ENCODE measurements around the gene ABRAXAS1. TPM values are rescaled to one million over a fixed set of nuclear protein-coding genes. Genes with fewer than 3 reads are reported as not detected.

Gene ABRAXAS1
- total RNA-seq, 6 donors from 2014 or later: 4.1 to 22.2 (median 9.1) TPM

DNA sequence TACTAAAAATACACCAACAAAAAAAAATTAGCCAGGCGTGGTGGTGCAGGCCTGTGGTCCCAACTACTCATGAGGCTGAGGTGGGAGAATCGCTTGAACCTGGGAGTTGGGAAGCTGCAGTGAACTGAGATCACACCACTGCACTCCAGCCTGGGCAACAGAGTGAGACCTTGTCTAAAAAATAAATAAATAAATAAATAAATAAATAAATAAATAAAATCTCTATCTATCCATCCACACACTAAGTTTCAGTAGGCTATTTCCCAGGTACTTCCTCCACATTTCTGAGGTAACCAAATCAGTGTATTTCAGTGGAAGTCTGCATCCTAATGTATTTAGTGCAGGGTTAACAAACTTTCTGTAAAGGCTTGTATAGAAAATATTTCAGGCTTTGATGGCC is 10.9 kb downstream of the ABRAXAS1 start:
- Histone ChIP-seq H3K9me3 (no peaks in the 10 kb centered on the region), H3K27me3 (no peaks in the 10 kb centered on the region), H3K36me3 (peaks cover 0 to 19% (median 5%) of the 10 kb centered on the region in 4 donors), H3K4me1 (no peaks in the 10 kb centered on the region), H3K27ac (no peak overlapping the region), H3K4me3 (no peak overlapping the region)
- DNase-seq: no peak
- TF ChIP-seq EP300 (IDR thresholded peaks at IDR 0.05) (no peak), POLR2AphosphoS5 (IDR thresholded peaks at IDR 0.05) (no peak), POLR2A (IDR thresholded peaks at IDR 0.05) (no peak), CTCF (IDR thresholded peaks at IDR 0.05) (no peak)
- WGBS, 2 donors: 88 to 98% methylated on average over 2 of the region's 2 CpGs
- no peak for ATAC-seq (ENCODE audit: low FRiP score in 2 of 2)

DNA sequence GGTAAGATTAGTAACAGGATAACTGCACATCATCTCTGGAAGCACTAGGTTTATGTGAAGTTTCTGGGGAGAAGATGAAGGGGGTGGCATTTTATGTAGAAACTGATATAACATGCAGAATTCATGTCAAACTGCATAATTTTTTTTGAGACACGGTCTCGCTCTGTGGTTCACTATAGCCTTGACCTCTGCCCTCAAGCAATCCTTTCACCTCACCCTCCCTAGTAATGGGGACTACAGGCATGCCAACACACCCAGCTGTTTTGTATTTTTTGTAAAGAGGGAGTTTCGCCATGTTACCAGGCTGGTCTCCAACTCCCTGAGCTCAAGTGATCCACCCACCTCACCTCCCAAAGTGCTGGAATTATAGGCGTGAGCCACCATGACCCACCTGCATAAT is 11.5 kb downstream of the ABRAXAS1 start:
- no peak for DNase-seq
- Histone ChIP-seq H3K9me3 (no peaks in the 10 kb centered on the region), H3K27ac (no peak overlapping the region), H3K27me3 (no peaks in the 10 kb centered on the region), H3K36me3 (peaks cover 0 to 24% (median 8%) of the 10 kb centered on the region in 4 donors), H3K4me1 (no peaks in the 10 kb centered on the region), H3K4me3 (no peak overlapping the region)
- WGBS, 2 donors: 82 to 84% methylated on average over 4 of the region's 4 CpGs
- ATAC-seq (ENCODE audit: low FRiP score in 2 of 2): no peak
- no peak for TF ChIP-seq POLR2AphosphoS5 (IDR thresholded peaks at IDR 0.05)
- TF ChIP-seq EP300 (IDR thresholded peaks at IDR 0.05): no peak
- no peak for TF ChIP-seq CTCF (IDR thresholded peaks at IDR 0.05)
- TF ChIP-seq POLR2A (IDR thresholded peaks at IDR 0.05): no peak

- DNase-seq: no peak
- TF ChIP-seq EP300 (IDR thresholded peaks at IDR 0.05) (no peak), POLR2A (IDR thresholded peaks at IDR 0.05) (no peak), CTCF (IDR thresholded peaks at IDR 0.05) (no peak), POLR2AphosphoS5 (IDR thresholded peaks at IDR 0.05) (no peak)
- no peak for ATAC-seq (ENCODE audit: low FRiP score in 2 of 2)
- peaks cover 3 to 46% (median 17%) of the 10 kb centered on the region in 4 donors for H3K36me3 ChIP-seq
- peak overlapping the region; percentile 53 to 82 (median 74) for H3K4me3 ChIP-seq
- H3K9me3 ChIP-seq: no peaks in the 10 kb centered on the region
- WGBS, 2 donors: 1 to 5% methylated on average over 7 of the region's 7 CpGs
- peak overlapping the region; percentile 96 to 98 (median 97) for H3K27ac ChIP-seq
- H3K4me1 ChIP-seq: peaks cover 20 to 31% (median 24%) of the 10 kb centered on the region in 4 donors
- H3K27me3 ChIP-seq: no peaks in the 10 kb centered on the region
Measured at GRCh38 chr4:83456184-83456501, 28.8 kb downstream of the ABRAXAS1 start.

DNA sequence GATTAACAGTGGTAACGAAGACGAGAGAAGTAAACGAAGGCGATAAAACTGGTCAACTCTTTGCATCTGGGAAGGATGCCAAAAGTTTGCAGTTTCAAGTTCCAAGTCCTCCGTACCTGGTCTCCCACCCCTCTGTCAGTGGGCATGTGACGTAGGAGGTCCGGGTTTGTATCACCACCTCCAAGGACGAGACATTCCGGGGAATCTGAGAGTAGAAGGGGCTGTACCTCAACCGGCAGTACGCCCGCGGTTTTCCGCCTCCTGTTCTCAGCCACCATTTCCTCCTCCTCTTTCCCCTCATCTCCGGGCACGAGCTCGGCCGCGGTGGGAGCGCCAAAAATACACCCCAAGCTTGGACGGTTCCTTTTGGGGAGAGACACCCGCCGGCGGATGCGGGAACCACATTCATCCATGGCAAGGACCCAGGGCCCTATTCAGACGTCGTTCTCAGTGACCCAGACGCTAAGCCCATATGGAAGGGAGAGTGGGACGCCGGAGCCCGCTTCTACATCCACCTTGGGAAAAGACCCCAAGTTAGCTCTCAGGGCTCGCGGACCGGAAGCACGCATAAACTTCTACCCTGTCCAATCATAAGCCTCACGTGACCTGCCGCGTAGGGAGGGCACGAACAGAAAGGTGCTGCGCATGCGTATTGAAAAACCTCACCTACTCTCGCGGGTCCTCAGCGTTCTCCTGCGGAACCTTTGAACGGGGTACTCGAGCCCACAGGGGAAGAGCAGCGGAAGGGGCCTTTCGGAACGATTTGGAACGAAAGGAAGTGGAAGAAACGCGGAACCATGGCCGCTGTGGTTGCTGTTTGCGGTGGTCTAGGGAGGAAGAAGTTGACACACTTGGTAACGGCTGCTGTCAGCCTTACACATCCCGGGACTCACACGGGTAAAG is 29.4 kb downstream of the ABRAXAS1 start, which contains the start of the genes HELQ and MRPS18C:
HELQ (minus strand) TSS at position 543 of the 903 bp plus-strand sequence; CDS start at position 413, 130 bp downstream.
MRPS18C (plus strand) TSS at position 778 of the 903 bp plus-strand sequence; CDS start at position 798, 20 bp downstream.
- Histone ChIP-seq H3K4me1 (peaks cover 20 to 31% (median 24%) of the 10 kb centered on the region in 4 donors), H3K9me3 (no peaks in the 10 kb centered on the region), H3K36me3 (peaks cover 0 to 40% (median 13%) of the 10 kb centered on the region in 4 donors), H3K4me3 (peak within 1 kb of the TSS; percentile 56 to 82 (median 74)), H3K27ac (peak within 1 kb of the TSS; percentile 96 to 98 (median 97)), H3K27me3 (no peaks in the 10 kb centered on the region)
- 0 to 1% methylated on average over 32 to 58 of the region's 58 CpGs for WGBS, 2 donors
- DNase-seq: peak; percentile 88 to 98
- ATAC-seq (ENCODE audit: low FRiP score in 2 of 2): peak; percentile 97 to 98
- TF ChIP-seq POLR2A (IDR thresholded peaks at IDR 0.05): peak in 3 of 4 donors; percentile 74 to 92 (median 84)
- peak in 4 of 6 experiments; percentile 40 to 59 (median 40) for TF ChIP-seq CTCF (IDR thresholded peaks at IDR 0.05)
- TF ChIP-seq EP300 (IDR thresholded peaks at IDR 0.05): peak in 1 of 4 donors; percentile 19
- TF ChIP-seq POLR2AphosphoS5 (IDR thresholded peaks at IDR 0.05): peak; percentile 85 to 94
